ENCODE measurements around the gene KSR2. TPM values are rescaled to one million over a fixed set of nuclear protein-coding genes. Genes with fewer than 3 reads are reported as not detected.

KSR2 gene
- total and polyA plus RNA-seq, 7 donors: under 0.01 to 0.04 (median 0.02) TPM; not detected in 2

- no peak overlapping the region for H3K4me3 ChIP-seq
- no peak for DNase-seq
- intact Hi-C loops (cut with DNase I): no loop called here
- 92 to 95% (median 93%) methylated on average over 2 of the region's 2 CpGs for WGBS, 3 donors
- H3K27ac ChIP-seq: no peak overlapping the region
- no peaks in the 10 kb centered on the region for H3K27me3 ChIP-seq (ENCODE audit: insufficient read depth in 3 of 3, low read length in 2 of 3)
- no peaks in the 10 kb centered on the region for H3K36me3 ChIP-seq (ENCODE audit: insufficient read depth in 1 of 2, low read depth in 1 of 2)
- no peak for TF ChIP-seq CTCF (IDR thresholded peaks at IDR 0.05)
- H3K9me3 ChIP-seq: no peaks in the 10 kb centered on the region
- no peak for ATAC-seq
- no peaks in the 10 kb centered on the region for H3K4me1 ChIP-seq
These were observed 29.9 kb upstream of the KSR2 start for GRCh38 chr12:117998719-117999118.

GRCh38 chr12:117994551-117995438 is 26.0 kb upstream of the KSR2 start:
- no peaks in the 10 kb centered on the region for H3K4me1 ChIP-seq
- no peak for TF ChIP-seq CTCF (IDR thresholded peaks at IDR 0.05)
- intact Hi-C loops (cut with DNase I): no loop called here

GRCh38 chr12:117986705-117987469 is 18.1 kb upstream of the KSR2 start:
- H3K9me3 ChIP-seq: no peaks in the 10 kb centered on the region
- H3K4me3 ChIP-seq: no peak overlapping the region
- no peaks in the 10 kb centered on the region for H3K4me1 ChIP-seq
- 43 to 58% (median 54%) methylated on average over 4 of the region's 4 CpGs for WGBS, 3 donors
- no peaks in the 10 kb centered on the region for H3K36me3 ChIP-seq (ENCODE audit: insufficient read depth in 1 of 2, low read depth in 1 of 2)
- DNase-seq (no peak), ATAC-seq (no peak)
- no peak for TF ChIP-seq CTCF (IDR thresholded peaks at IDR 0.05)
- no peak overlapping the region for H3K27ac ChIP-seq
- intact Hi-C loops (cut with DNase I): no loop called here
- peaks cover 0 to 6% (median 5%) of the 10 kb centered on the region in 3 donors for H3K27me3 ChIP-seq (ENCODE audit: insufficient read depth in 3 of 3, low read length in 2 of 3)

More at GRCh38 chr12:117994551-117995438, 26.0 kb upstream of the KSR2 start:
- ATAC-seq (no peak), DNase-seq (no peak)
- H3K27me3 ChIP-seq (ENCODE audit: insufficient read depth in 3 of 3, low read length in 2 of 3): no peaks in the 10 kb centered on the region
- no peaks in the 10 kb centered on the region for H3K36me3 ChIP-seq (ENCODE audit: insufficient read depth in 1 of 2, low read depth in 1 of 2)
- no peak overlapping the region for H3K27ac ChIP-seq
- H3K9me3 ChIP-seq: no peaks in the 10 kb centered on the region
- WGBS, 3 donors: 67 to 74% (median 71%) methylated on average over 3 of the region's 3 CpGs
- H3K4me3 ChIP-seq: no peak overlapping the region

- no peak overlapping the region for H3K27ac ChIP-seq
- no peaks in the 10 kb centered on the region for H3K9me3 ChIP-seq
- 67 to 85% (median 75%) methylated on average over 2 of the region's 2 CpGs for WGBS, 3 donors
- intact Hi-C loops (cut with DNase I): no loop called here
- no peaks in the 10 kb centered on the region for H3K4me1 ChIP-seq
- no peaks in the 10 kb centered on the region for H3K36me3 ChIP-seq (ENCODE audit: insufficient read depth in 1 of 2, low read depth in 1 of 2)
- TF ChIP-seq CTCF (IDR thresholded peaks at IDR 0.05): no peak
- peaks cover 0 to 6% (median 5%) of the 10 kb centered on the region in 3 donors for H3K27me3 ChIP-seq (ENCODE audit: insufficient read depth in 3 of 3, low read length in 2 of 3)
- DNase-seq (no peak), ATAC-seq (no peak)
- no peak overlapping the region for H3K4me3 ChIP-seq
These were observed 16.4 kb upstream of the KSR2 start for GRCh38 chr12:117985182-117985581.

Measured in psoas muscle (tissue), 8 donors.